AG04449 (cell line): Measurements from ENCODE around the gene POLDIP2.

ENCODE experiments used
- CTCF ChIA-PET: fragments of 350-600 bp; formaldehyde crosslinking; extraction: SDS; loops from one replicate; lab custom pipeline; 2021; ENCODE audit warnings: antibody characterized with exemption; lab: Yijun Ruan, JAX
- POLR2A ChIA-PET: fragments of 400-600, 350-600 bp; formaldehyde crosslinking; extraction: SDS; loops from one replicate; lab custom pipeline; 2020; ENCODE audit warnings: antibody characterized with exemption, inconsistent platforms; lab: Yijun Ruan, JAX
- DNase-seq: peaks from one replicate; pipeline ENCODE4 v3.0.0-alpha.2; 2010; ENCODE audit warnings: low read depth, low spot score
- H3K4me3 ChIP-seq: 2 replicates; pipeline ENCODE4 v1.5.1; 2011; ENCODE audit warnings: low read depth, mild to moderate bottlenecking, control low read depth, low read length
- TF ChIP-seq, protein P1 (sequence below): IDR thresholded peaks from one replicate; pipeline ENCODE4 v1.5.1; 2011; ENCODE audit warnings: mild to moderate bottlenecking, moderate library complexity, low read length, control low read depth, inconsistent platforms; ENCODE audit not compliant: insufficient read depth; ENCODE audit errors: missing control alignments

Gene POLDIP2

DNA sequence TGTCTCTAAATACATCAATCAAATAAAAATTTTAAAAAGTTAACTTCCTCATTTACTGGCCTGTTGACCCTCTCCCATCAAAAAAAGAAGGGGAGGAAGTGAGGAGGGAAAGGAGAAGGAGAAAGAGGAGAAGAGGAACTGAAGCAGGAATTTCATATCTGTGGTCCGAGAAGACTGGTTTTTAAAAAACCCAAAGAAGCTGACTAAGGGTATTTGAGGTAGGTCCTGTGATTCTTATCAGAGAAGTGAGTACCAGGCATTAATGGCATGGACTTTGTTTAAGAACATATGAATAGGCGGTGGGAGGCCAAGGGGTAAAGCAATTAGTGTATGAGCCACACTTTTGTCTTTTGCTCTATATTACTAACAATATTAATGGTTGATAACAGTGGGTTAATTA is 46.7 kb upstream of the POLDIP2 start:
- POLR2A ChIA-PET, result no interaction called here
- TF ChIP-seq, protein P1, sequence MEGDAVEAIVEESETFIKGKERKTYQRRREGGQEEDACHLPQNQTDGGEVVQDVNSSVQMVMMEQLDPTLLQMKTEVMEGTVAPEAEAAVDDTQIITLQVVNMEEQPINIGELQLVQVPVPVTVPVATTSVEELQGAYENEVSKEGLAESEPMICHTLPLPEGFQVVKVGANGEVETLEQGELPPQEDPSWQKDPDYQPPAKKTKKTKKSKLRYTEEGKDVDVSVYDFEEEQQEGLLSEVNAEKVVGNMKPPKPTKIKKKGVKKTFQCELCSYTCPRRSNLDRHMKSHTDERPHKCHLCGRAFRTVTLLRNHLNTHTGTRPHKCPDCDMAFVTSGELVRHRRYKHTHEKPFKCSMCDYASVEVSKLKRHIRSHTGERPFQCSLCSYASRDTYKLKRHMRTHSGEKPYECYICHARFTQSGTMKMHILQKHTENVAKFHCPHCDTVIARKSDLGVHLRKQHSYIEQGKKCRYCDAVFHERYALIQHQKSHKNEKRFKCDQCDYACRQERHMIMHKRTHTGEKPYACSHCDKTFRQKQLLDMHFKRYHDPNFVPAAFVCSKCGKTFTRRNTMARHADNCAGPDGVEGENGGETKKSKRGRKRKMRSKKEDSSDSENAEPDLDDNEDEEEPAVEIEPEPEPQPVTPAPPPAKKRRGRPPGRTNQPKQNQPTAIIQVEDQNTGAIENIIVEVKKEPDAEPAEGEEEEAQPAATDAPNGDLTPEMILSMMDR, result no peak
- DNase-seq, result no peak
- CTCF ChIA-PET, result interaction anchor here (1.3 to 6.0 kb wide), 3 partner anchors 13 to 510 kb away, joined by 3 to 55 read pairs (median 5); partner anchors contain the start of gene POLDIP2
- no peak overlapping the region for H3K4me3 ChIP-seq

GRCh38 chr17:28402844-28403243 is 45.5 kb upstream of the POLDIP2 start:
- TF ChIP-seq, protein P1, result no peak
- DNase-seq, result no peak
- ChIA-PET POLR2A (no interaction called here), CTCF (no interaction called here)
- no peak overlapping the region for H3K4me3 ChIP-seq

- DNase-seq, result no peak
- TF ChIP-seq, protein P1, result no peak
- POLR2A ChIA-PET, result no interaction called here
- no peak overlapping the region for H3K4me3 ChIP-seq
- CTCF ChIA-PET, result interaction anchor here (1.6 to 5.0 kb wide), 2 partner anchors 13 to 14 kb away, joined by 4 to 30 read pairs; no protein-coding TSS in a partner anchor
Measured at GRCh38 chr17:28402224-28402630, 44.9 kb upstream of the POLDIP2 start.

DNA sequence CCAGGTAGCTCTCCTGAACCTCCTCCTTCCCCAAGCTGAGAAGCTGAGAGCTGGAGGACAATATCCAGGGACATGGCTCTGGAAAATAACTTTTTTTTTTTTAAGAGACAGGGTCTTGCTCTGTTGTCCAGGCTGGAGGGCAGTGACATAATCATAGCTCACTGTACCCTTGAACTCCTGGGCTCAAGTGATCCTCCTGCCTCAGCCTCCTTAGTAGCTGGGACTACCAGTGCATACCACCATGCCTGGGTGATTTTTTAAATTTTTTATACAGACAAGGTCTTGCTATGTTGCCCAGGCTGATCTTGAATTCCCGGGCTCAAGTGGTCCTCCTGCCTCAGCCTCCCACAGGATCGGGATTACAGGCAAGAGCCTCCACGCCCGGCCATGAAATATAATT is 42.5 kb upstream of the POLDIP2 start:
- DNase-seq, result no peak
- ChIA-PET CTCF (interaction anchor here (0.9 to 5.0 kb wide), 2 partner anchors 9 to 16 kb away, joined by 3 to 30 read pairs; no protein-coding TSS in a partner anchor), POLR2A (no interaction called here)
- TF ChIP-seq, protein P1, result no peak
- H3K4me3 ChIP-seq, result no peak overlapping the region

- TF ChIP-seq, protein P1, result no peak
- ChIA-PET CTCF (interaction anchor here (1.0 to 5.0 kb wide), 3 partner anchors 18 to 49 kb away, joined by 3 to 30 read pairs (median 3); no protein-coding TSS in a partner anchor), POLR2A (no interaction called here)
- DNase-seq, result no peak
- H3K4me3 ChIP-seq, result no peak overlapping the region
Measured at GRCh38 chr17:28398280-28398981, 41.1 kb upstream of the POLDIP2 start.

GRCh38 chr17:28397687-28398279 is 40.5 kb upstream of the POLDIP2 start:
- H3K4me3 ChIP-seq, result no peak overlapping the region
- POLR2A ChIA-PET, result no interaction called here
- no peak for DNase-seq
- TF ChIP-seq, protein P1, result no peak
- CTCF ChIA-PET, result interaction anchor here (0.9 to 5.0 kb wide), 3 partner anchors 9 to 48 kb away, joined by 3 to 30 read pairs (median 3); no protein-coding TSS in a partner anchor
